Heart left ventricle (tissue), 16 donors: ENCODE data around the gene LGALS3BP. TPM values are rescaled to one million over a fixed set of nuclear protein-coding genes. Genes with fewer than 3 reads are reported as not detected.

Experiments used
- ATAC-seq, 4 donors: fragments of 200-7000 bp; cut with Tn5 transposase; one replicate each; pipeline ENCODE4 v1.9.1; 2020 to 2022; ENCODE audit warnings: moderate library complexity in 4 of 4, mild to moderate bottlenecking in 3 of 4, moderate number of reproducible peaks in 1 of 4
- DNase-seq, 5 donors: peaks; one replicate each; pipeline ENCODE4 v3.0.0-alpha.2; 2020
- H3K27ac ChIP-seq, 12 donors: fragments of 200-600 bp; sonication (generic) in 4 of 12; one replicate each; pipeline versions ENCODE4 v1.5.0 to v1.8.0; 2016 to 2022; ENCODE audit warnings: mild to moderate bottlenecking in 2 of 12
- H3K27me3 ChIP-seq, 9 donors: fragments of 200-600 bp; sonication (generic) in 2 of 9; one replicate each; pipeline versions ENCODE4 v1.5.1 to v1.8.0; 2016 to 2022; ENCODE audit warnings: mild to moderate bottlenecking in 3 of 9
- H3K36me3 ChIP-seq, 9 donors: fragments of 200-600 bp; sonication (generic) in 2 of 9; one replicate each; pipeline versions ENCODE4 v1.5.0 to v1.8.0; 2018 to 2022; ENCODE audit warnings: mild to moderate bottlenecking in 2 of 9
- H3K4me1 ChIP-seq, 12 donors: fragments of 200-600 bp; sonication (generic) in 4 of 12; one replicate each; pipeline versions ENCODE4 v1.5.0 to v1.8.0; 2016 to 2022; ENCODE audit warnings: mild to moderate bottlenecking in 3 of 12
- H3K4me3 ChIP-seq, 12 donors: fragments of 200-600 bp; sonication (generic) in 4 of 12; one replicate each; pipeline versions ENCODE4 v1.5.0 to v1.8.0; 2017 to 2022; ENCODE audit warnings: mild to moderate bottlenecking in 9 of 12, moderate library complexity in 4 of 12
- H3K9me3 ChIP-seq, 12 donors: fragments of 200-600 bp; sonication (generic) in 4 of 12; one replicate each; pipeline versions ENCODE4 v1.5.0 to v1.8.0; 2016 to 2022; ENCODE audit warnings: mild to moderate bottlenecking in 1 of 12
- CTCF ChIP-seq, 12 donors: fragments of 200-600 bp; sonication (generic) in 4 of 12; IDR thresholded peaks; one replicate each; pipeline versions ENCODE4 v1.5.0 to v1.8.0; 2018 to 2022; ENCODE audit warnings: antibody characterized with exemption in 12 of 12, mild to moderate bottlenecking in 5 of 12
- POLR2A ChIP-seq, 2 donors: fragments of 450-650 bp; IDR thresholded peaks; one replicate each; pipeline ENCODE4 v1.6.1; 2017; ENCODE audit warnings: antibody characterized with exemption in 2 of 2, mild to moderate bottlenecking in 2 of 2, moderate library complexity in 2 of 2
- WGBS, 4 donors: extraction: QIAGEN DNeasy Blood & Tissue Kit in 2 of 4; methylation state at CpG; one replicate each; pipeline versions ENCODE4 v1.1.5 to v1.1.7; 2013 to 2018; 5-methylcytosine and 5-hydroxymethylcytosine counted together
- intact Hi-C, 10 donors: fragments of 100-400 bp; cut with DNase I; formaldehyde crosslinking; loops; one replicate each; pipeline versions ENCODE4 v1.11.1 to v1.14.2; 2022
- polyA plus RNA-seq, 2 donors: library from polyadenylated mRNA; stranded (reverse); fragments of 200-250 nt; gene quantifications; one replicate each; pipeline ENCODE4 v1.2.3, GENCODE V29; 2013
- total RNA-seq, 9 donors: library from RNA; depleted of rRNA in 2 of 9; stranded (reverse); fragments of >200 nt in 2 of 9; fragmentation: NEBNext Ultra II Directional in 3 of 9; extraction: Animal tissue kit (Norgen Biotek cat#: 25700) in 3 of 9; gene quantifications; one replicate each; pipeline versions ENCODE4 v1.1.0 to v1.2.4, GENCODE V29; 2016 to 2023
- donor health status: ischemic (EF 13 %, LVEDD 7.1; RV severe dilation, severe dysfunction).
- donor health status: healthy with polysubstance abuse.
- donor health status: DM: no; HTN: yes; CAD: no.
- donor health status: DM: no; HTN: no; CAD: no.
- donor health status: ischemic (EF 25% LVEDD 6.9; RV normal size, moderate dysfunction).
- donor health status: ischemic (EF 25% LVEDD 5.7; RV mildly dilated, moderate dysfunction).
- donor health status: healthy.
- donor health status: DM: yes; HTN: yes; CAD: no.
- donor health status: ischemic (EF 35%, LVEDD 5.7; RV mildly dilated, moderate dysfunction).
- donor health status: nonischemic (EF 11% LVEDD 7.7; RV severe dilation, severe dysfunction).
- donor health status: DM: yes; HTN: yes; CAD: no.
- donor health status: PGD.
- donor health status: ischemic (EF 29% LVEDD 5.4; RV normal size, mild dysfunction).
- donor health status: nonischemic (EF 23%, LVEDD 6.1; RV moderate dilation, normal function).

LGALS3BP gene
- total and polyA plus RNA-seq, 11 donors, result 178 to 1,343 (median 547) TPM

- Histone ChIP-seq H3K9me3 (no peaks in the 10 kb centered on the region), H3K4me1 (peaks cover 0 to 43% (median 19%) of the 10 kb centered on the region in 12 donors), H3K4me3 (no peak overlapping the region), H3K27ac (peak overlapping the region in 11 of 12 donors; percentile 41 to 70 (median 53)), H3K27me3 (no peaks in the 10 kb centered on the region), H3K36me3 (peaks cover 0 to 63% (median 39%) of the 10 kb centered on the region in 9 donors)
- ATAC-seq (peak; percentile 72 to 78 (median 76)), DNase-seq (peak; percentile 63 to 86 (median 83))
- intact Hi-C loops, result loop anchor here in 1 of 10 donors (5.0 kb wide), 1 partner anchor 394 kb away; no protein-coding TSS in a partner anchor
- TF ChIP-seq POLR2A (IDR thresholded peaks at IDR 0.05) (no peak), CTCF (IDR thresholded peaks at IDR 0.05) (peak in 5 of 12 donors; percentile 6 to 23 (median 18))
- WGBS, 4 donors, result 36 to 54% (median 52%) methylated on average over 20 to 28 of the region's 28 CpGs
Observed at GRCh38 chr17:78998311-78999055, 18.8 kb upstream of the LGALS3BP start.

GRCh38 chr17:78997881-78998280 is 18.2 kb upstream of the LGALS3BP start:
- Histone ChIP-seq H3K4me1 (peaks cover 0 to 48% (median 19%) of the 10 kb centered on the region in 12 donors), H3K36me3 (peaks cover 0 to 69% (median 42%) of the 10 kb centered on the region in 9 donors), H3K9me3 (no peaks in the 10 kb centered on the region), H3K27ac (peak overlapping the region in 6 of 12 donors; percentile 14 to 70 (median 48)), H3K4me3 (no peak overlapping the region), H3K27me3 (no peaks in the 10 kb centered on the region)
- intact Hi-C loops, result loop anchor here in 1 of 10 donors (5.0 kb wide), 1 partner anchor 394 kb away; no protein-coding TSS in a partner anchor
- WGBS, 4 donors, result 69 to 79% (median 75%) methylated on average over 6 of the region's 6 CpGs
- TF ChIP-seq POLR2A (IDR thresholded peaks at IDR 0.05) (no peak), CTCF (IDR thresholded peaks at IDR 0.05) (no peak)
- peak in 1 of 5 donors; percentile 20 for DNase-seq
- ATAC-seq, result peak in 1 of 4 donors; percentile 5

- Histone ChIP-seq H3K27ac (no peak overlapping the region), H3K4me1 (peaks cover 0 to 49% (median 19%) of the 10 kb centered on the region in 12 donors), H3K4me3 (no peak overlapping the region), H3K27me3 (no peaks in the 10 kb centered on the region), H3K36me3 (peaks cover 0 to 75% (median 48%) of the 10 kb centered on the region in 9 donors), H3K9me3 (no peaks in the 10 kb centered on the region)
- intact Hi-C loops, result loop anchor here in 1 of 10 donors (5.0 kb wide), 1 partner anchor 395 kb away; no protein-coding TSS in a partner anchor
- DNase-seq (peak in 1 of 5 donors; percentile 18), ATAC-seq (no peak)
- 91 to 95% (median 94%) methylated on average over 23 to 27 of the region's 27 CpGs for WGBS, 4 donors
- TF ChIP-seq CTCF (IDR thresholded peaks at IDR 0.05) (no peak), POLR2A (IDR thresholded peaks at IDR 0.05) (no peak)
Observed at GRCh38 chr17:78997231-78997741, 17.6 kb upstream of the LGALS3BP start.

GRCh38 chr17:78996781-78997201 is 17.1 kb upstream of the LGALS3BP start:
- H3K27ac ChIP-seq, result no peak overlapping the region
- no peak for ATAC-seq
- H3K4me3 ChIP-seq, result no peak overlapping the region
- no peaks in the 10 kb centered on the region for H3K9me3 ChIP-seq
- peaks cover 0 to 49% (median 19%) of the 10 kb centered on the region in 12 donors for H3K4me1 ChIP-seq
- H3K27me3 ChIP-seq, result no peaks in the 10 kb centered on the region
- TF ChIP-seq CTCF (IDR thresholded peaks at IDR 0.05) (no peak), POLR2A (IDR thresholded peaks at IDR 0.05) (no peak)
- intact Hi-C loops, result loop anchor here in 1 of 10 donors (5.0 kb wide), 1 partner anchor 396 kb away; no protein-coding TSS in a partner anchor
- 95 to 99% (median 95%) methylated on average over 16 of the region's 16 CpGs for WGBS, 4 donors
- DNase-seq, result peak in 1 of 5 donors; percentile 24
- peaks cover 0 to 80% (median 53%) of the 10 kb centered on the region in 9 donors for H3K36me3 ChIP-seq
